Mucosa of rectum (tissue), 2 donors: ENCODE data around the gene GPR101.

ENCODE experiments used
- H3K27ac ChIP-seq, 2 donors: one replicate each; pipeline ENCODE4 v1.7.0; 2013; ENCODE audit warnings: inconsistent platforms in 2 of 2, low read depth in 2 of 2, low read length in 2 of 2
- H3K27me3 ChIP-seq, 2 donors: one replicate each; pipeline ENCODE4 v1.7.0; 2013; ENCODE audit warnings: low read length in 2 of 2; ENCODE audit not compliant: control insufficient read depth in 2 of 2, insufficient read depth in 2 of 2
- H3K36me3 ChIP-seq, 2 donors: one replicate each; pipeline ENCODE4 v1.7.0; 2013; ENCODE audit warnings: low read length in 2 of 2; ENCODE audit not compliant: control insufficient read depth in 2 of 2, insufficient read depth in 2 of 2
- H3K4me1 ChIP-seq, 2 donors: one replicate each; pipeline ENCODE4 v1.7.0; 2013; ENCODE audit warnings: low read length in 2 of 2, mild to moderate bottlenecking in 1 of 2; ENCODE audit not compliant: control insufficient read depth in 2 of 2, insufficient read depth in 2 of 2
- H3K4me3 ChIP-seq, 2 donors: one replicate each; pipeline ENCODE4 v1.7.0; 2013; ENCODE audit warnings: low read length in 2 of 2
- H3K9ac ChIP-seq, 2 donors: one replicate each; pipeline ENCODE4 v1.7.0; 2013; ENCODE audit warnings: low read length in 2 of 2, low read depth in 1 of 2, mild to moderate bottlenecking in 1 of 2
- H3K9me3 ChIP-seq, 2 donors: one replicate each; pipeline ENCODE4 v1.7.0; 2013; ENCODE audit warnings: low read length in 2 of 2; ENCODE audit not compliant: control insufficient read depth in 2 of 2
- donor health status: healthy.
- donor health status: Normal muscosa, but diverticular disease.

The GPR101 gene

DNA sequence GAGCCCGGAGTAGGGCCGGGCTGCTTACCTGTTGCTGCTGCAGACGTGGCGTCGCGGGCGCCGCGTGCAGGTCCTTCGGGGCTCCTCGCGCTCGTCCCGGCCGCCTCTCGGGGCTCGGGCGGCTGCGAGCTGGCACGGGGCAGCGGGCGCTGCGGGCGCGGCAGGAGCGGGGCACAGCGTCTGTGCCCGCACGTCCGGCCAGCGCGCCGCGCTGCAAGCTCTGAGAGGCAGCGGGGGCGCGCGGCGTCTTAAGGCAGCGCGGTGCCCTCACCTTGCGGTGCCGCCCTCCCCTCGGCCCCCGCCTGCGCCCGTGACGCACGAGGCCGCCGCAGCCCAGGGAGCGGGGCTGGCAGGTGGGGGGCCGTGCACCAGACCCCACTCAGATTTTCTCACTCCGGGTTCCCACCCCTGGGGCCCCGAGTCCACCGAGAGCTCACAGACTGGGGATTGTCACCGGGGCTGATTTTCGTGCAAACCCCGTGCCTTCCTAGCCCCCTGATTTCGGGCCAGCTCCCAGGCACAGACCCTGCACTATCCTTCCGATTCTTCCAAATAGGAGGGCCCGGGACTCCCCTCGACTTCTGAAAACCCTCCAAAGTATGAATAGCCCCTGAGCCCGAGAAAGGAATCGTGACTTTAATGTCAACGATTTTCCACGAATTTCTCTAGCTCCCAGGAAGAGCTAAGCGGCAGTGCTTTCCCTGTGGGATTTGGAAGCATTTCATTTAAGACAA, at the start of gene GPR101:
Gene GPR101 (minus strand): TSS at position 222 of the 734 bp plus-strand sequence. CDS start 2,321 bp downstream, outside the sequence.
- Histone ChIP-seq H3K9ac (no peak within 1 kb of the TSS), H3K36me3 (no peaks in the 10 kb centered on the region), H3K9me3 (no peaks in the 10 kb centered on the region), H3K27ac (no peak within 1 kb of the TSS), H3K4me3 (no peak within 1 kb of the TSS), H3K4me1 (no peaks in the 10 kb centered on the region), H3K27me3 (peaks cover 33 to 40% of the 10 kb centered on the region in 2 donors)

DNA sequence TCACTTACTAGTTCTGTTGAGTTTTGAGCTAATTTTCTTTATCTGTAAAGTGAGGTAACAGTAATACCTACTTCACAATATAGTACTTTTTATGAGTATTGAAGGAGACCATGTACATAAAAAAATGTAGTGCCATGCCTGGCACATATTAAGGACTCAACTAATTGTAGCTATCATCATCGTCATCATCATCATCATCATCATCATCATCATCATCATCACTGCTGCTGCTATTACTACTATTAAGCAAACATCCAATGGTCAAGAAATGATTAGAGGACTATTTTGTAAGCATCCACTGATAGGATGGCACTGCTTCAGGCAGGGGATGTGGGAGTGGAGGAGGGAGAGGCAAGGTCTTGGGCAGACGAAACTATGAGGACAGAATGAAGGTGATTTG, 47.4 kb upstream of the GPR101 start:
- Histone ChIP-seq H3K9me3 (no peaks in the 10 kb centered on the region), H3K27me3 (peaks cover 2 to 3% of the 10 kb centered on the region in 2 donors), H3K9ac (no peak overlapping the region), H3K36me3 (no peaks in the 10 kb centered on the region), H3K4me3 (no peak overlapping the region), H3K4me1 (no peaks in the 10 kb centered on the region), H3K27ac (no peak overlapping the region)

GRCh38 chrX:137072396-137072795, 38.6 kb upstream of the GPR101 start:
- no peak overlapping the region for H3K9ac ChIP-seq
- no peak overlapping the region for H3K27ac ChIP-seq
- H3K4me3 ChIP-seq = no peak overlapping the region
- H3K36me3 ChIP-seq = no peaks in the 10 kb centered on the region
- H3K27me3 ChIP-seq = no peaks in the 10 kb centered on the region
- no peaks in the 10 kb centered on the region for H3K9me3 ChIP-seq
- no peaks in the 10 kb centered on the region for H3K4me1 ChIP-seq

GRCh38 chrX:137071596-137071995, 37.8 kb upstream of the GPR101 start:
- Histone ChIP-seq H3K9me3 (no peaks in the 10 kb centered on the region), H3K4me3 (no peak overlapping the region), H3K9ac (no peak overlapping the region), H3K36me3 (no peaks in the 10 kb centered on the region), H3K4me1 (no peaks in the 10 kb centered on the region), H3K27me3 (no peaks in the 10 kb centered on the region), H3K27ac (no peak overlapping the region)

DNA sequence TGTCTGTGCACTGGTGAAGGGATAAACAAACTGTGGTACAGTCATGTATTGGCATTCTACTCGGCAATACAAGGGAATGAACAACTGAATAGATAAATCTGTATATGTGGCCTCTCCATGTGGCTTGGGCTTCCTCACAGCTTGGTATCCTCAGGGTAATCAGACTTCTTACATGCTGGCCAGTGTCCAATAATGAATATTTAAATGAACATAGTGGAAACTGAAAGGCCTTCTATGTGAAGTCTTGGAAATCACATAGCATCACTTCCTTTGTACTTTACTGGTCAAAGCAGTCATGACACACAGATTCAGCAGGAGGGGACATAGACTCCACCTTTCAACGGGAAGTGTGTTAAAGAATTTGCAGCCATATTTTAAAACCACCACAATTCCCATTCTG, 33.4 kb upstream of the GPR101 start:
- Histone ChIP-seq H3K4me3 (no peak overlapping the region), H3K36me3 (no peaks in the 10 kb centered on the region), H3K4me1 (no peaks in the 10 kb centered on the region), H3K27me3 (peaks cover 0 to 3% of the 10 kb centered on the region in 2 donors), H3K27ac (no peak overlapping the region), H3K9me3 (no peaks in the 10 kb centered on the region), H3K9ac (no peak overlapping the region)

- Histone ChIP-seq H3K4me3 (no peak overlapping the region), H3K36me3 (no peaks in the 10 kb centered on the region), H3K27ac (no peak overlapping the region), H3K9ac (no peak overlapping the region), H3K9me3 (no peaks in the 10 kb centered on the region), H3K27me3 (peaks cover 0 to 3% of the 10 kb centered on the region in 2 donors), H3K4me1 (no peaks in the 10 kb centered on the region)
These were observed 29.3 kb upstream of the GPR101 start for GRCh38 chrX:137062915-137063617.

- H3K4me1 ChIP-seq = no peaks in the 10 kb centered on the region
- H3K9me3 ChIP-seq = no peaks in the 10 kb centered on the region
- no peak overlapping the region for H3K27ac ChIP-seq
These were observed 24.7 kb upstream of the GPR101 start for GRCh38 chrX:137058339-137059127.

DNA sequence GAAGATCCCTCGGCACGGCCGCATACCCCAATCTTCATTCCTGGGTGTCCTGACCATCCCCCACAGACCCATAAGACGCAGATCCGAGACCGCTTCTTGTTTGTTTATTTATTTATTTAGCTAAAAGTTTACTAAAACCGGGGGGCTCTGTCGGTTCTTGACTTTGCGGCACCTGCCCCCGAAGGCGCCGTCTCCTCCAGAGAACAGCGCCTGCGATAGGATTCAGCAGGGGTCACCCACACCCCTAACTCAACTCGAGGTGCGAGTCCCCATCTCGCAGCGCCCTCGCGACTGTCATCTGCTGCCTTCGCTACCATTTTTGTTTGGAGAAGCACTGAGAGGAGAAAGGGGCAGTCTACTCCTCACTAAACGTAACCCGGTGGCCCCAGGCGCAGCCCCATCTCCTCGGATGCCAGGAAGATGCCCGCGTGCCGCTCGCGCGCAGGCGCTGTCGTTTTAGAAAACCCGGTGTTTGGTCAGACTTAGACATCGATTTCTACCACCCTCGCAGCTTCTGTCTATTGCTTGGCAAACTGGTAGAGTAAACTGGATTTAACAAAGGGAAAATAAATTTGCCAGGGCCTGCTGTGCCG, 18.9 kb upstream of the GPR101 start:
- Histone ChIP-seq H3K4me1 (peaks cover 0 to 5% of the 10 kb centered on the region in 2 donors), H3K36me3 (no peaks in the 10 kb centered on the region), H3K9ac (no peak overlapping the region), H3K27ac (no peak overlapping the region), H3K27me3 (peaks cover 15 to 16% of the 10 kb centered on the region in 2 donors), H3K9me3 (no peaks in the 10 kb centered on the region), H3K4me3 (peak overlapping the region; percentile 27 to 33)

More at GRCh38 chrX:137058339-137059127, 24.7 kb upstream of the GPR101 start:
- Histone ChIP-seq H3K9ac (no peak overlapping the region), H3K36me3 (no peaks in the 10 kb centered on the region), H3K4me3 (no peak overlapping the region), H3K27me3 (peaks cover 2 to 3% of the 10 kb centered on the region in 2 donors)

DNA sequence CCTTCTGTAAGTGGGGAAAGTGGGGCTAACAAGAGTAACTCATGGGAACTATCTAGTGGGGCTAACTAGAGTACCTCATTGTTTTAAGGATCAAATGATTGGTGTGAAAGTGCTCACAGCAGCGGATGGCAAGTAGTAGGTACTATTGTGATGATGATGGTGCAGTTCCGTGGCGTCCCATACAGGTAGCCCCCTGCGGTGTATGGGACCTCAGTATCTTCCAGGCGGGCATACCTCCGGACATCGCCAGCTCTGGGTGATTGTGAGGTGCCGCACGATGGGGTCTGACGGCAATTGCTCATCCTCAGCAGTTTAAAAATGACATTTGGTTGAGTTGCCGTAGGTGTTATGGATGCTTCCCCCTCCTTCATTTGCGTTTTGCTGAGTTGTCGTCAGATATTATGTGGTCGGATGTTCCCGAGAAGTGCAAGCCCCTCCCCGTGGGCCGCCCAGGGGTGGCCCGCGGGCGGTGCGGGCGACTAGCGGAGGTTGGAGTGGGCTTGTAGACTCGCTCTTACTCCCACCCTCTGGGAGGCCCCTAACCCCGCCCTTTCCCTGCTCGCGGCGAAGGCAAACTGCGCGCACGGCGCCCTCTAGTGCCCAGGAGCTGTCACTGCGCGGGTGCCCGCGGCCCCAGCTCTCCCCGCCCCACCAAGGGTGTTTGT, 18.3 kb upstream of the GPR101 start:
- H3K27me3 ChIP-seq = peaks cover 15 to 16% of the 10 kb centered on the region in 2 donors
- H3K9me3 ChIP-seq = no peaks in the 10 kb centered on the region
- H3K27ac ChIP-seq = no peak overlapping the region
- no peaks in the 10 kb centered on the region for H3K36me3 ChIP-seq
- H3K4me1 ChIP-seq = peaks cover 0 to 5% of the 10 kb centered on the region in 2 donors
- H3K4me3 ChIP-seq = peak overlapping the region; percentile 33 to 61
- H3K9ac ChIP-seq = no peak overlapping the region
